HepG2 (cell line): ENCODE data around the gene EVA1A. TPM values are rescaled to one million over a fixed set of nuclear protein-coding genes. Genes with fewer than 3 reads are reported as not detected.

Experiments
- AHR ChIP-seq: IDR thresholded peaks from 2 replicates; pipeline ENCODE4 v1.6.1; 2018; ENCODE audit warnings: missing genetic modification reagents, missing compliant biosample characterization
- DPF2 ChIP-seq: sonication (generic); formaldehyde crosslinking; IDR thresholded peaks from 2 replicates; pipeline ENCODE4 v1.4.0; 2020; ENCODE audit warnings: mild to moderate bottlenecking, low read depth, missing genetic modification reagents, borderline replicate concordance
- ELF3 ChIP-seq: IDR thresholded peaks from 2 replicates; pipeline ENCODE4 v1.6.1; 2016; ENCODE audit warnings: missing genetic modification reagents, missing compliant biosample characterization
- FOXO4 ChIP-seq: sonication (generic); formaldehyde crosslinking; conservative IDR thresholded peaks from 2 replicates; pipeline ENCODE4 v1.8.1; 2023; ENCODE audit warnings: missing genetic modification reagents
- GFI1 ChIP-seq: sonication (generic); formaldehyde crosslinking; IDR thresholded peaks from 2 replicates; pipeline ENCODE4 v1.5.0; 2020; ENCODE audit warnings: missing genetic modification reagents, mild to moderate bottlenecking, borderline replicate concordance
- KLF16 ChIP-seq, 2 experiments: sonication (generic) in 1 of 2; formaldehyde crosslinking in 1 of 2; IDR thresholded peaks; 2 replicates each; pipeline versions ENCODE4 v1.6.1 to v1.8.0; 2016 to 2023; ENCODE audit warnings: missing genetic modification reagents in 2 of 2, missing compliant biosample characterization in 1 of 2
- MBNL3 ChIP-seq: fragments of 250-450 bp; sonication (Bioruptor Pico); conservative IDR thresholded peaks from 2 replicates; pipeline ENCODE4 v1.8.0; 2022; ENCODE audit warnings: mild to moderate bottlenecking, inconsistent platforms
- MYC ChIP-seq: sonication (generic); formaldehyde crosslinking; IDR thresholded peaks from 2 replicates; pipeline ENCODE4 v1.9.0; 2021; ENCODE audit warnings: missing genetic modification reagents, borderline replicate concordance
- NFRKB ChIP-seq: fragments of 450-650 bp; IDR thresholded peaks from 2 replicates; pipeline ENCODE4 v1.6.1; 2017
- NFYB ChIP-seq: sonication (generic); formaldehyde crosslinking; IDR thresholded peaks from 2 replicates; pipeline ENCODE4 v1.4.0; 2020; ENCODE audit warnings: missing genetic modification reagents
- PITX1 ChIP-seq: sonication (generic); formaldehyde crosslinking; IDR thresholded peaks from 2 replicates; pipeline ENCODE4 v1.5.1; 2020; ENCODE audit warnings: mild to moderate bottlenecking, missing genetic modification reagents
- RARG ChIP-seq: sonication (generic); formaldehyde crosslinking; IDR thresholded peaks from 2 replicates; pipeline ENCODE4 v1.4.0; 2020; ENCODE audit warnings: low read depth, mild to moderate bottlenecking, missing genetic modification reagents
- SALL1 ChIP-seq: sonication (generic); formaldehyde crosslinking; IDR thresholded peaks from 2 replicates; pipeline ENCODE4 v1.8.0; 2022; ENCODE audit warnings: mild to moderate bottlenecking, missing genetic modification reagents
- SIX4 ChIP-seq: sonication (generic); formaldehyde crosslinking; IDR thresholded peaks from 2 replicates; pipeline ENCODE4 v1.4.0; 2020; ENCODE audit warnings: missing genetic modification reagents
- SMAD9 ChIP-seq: sonication (generic); formaldehyde crosslinking; IDR thresholded peaks from 2 replicates; pipeline ENCODE4 v1.5.1; 2020; ENCODE audit warnings: mild to moderate bottlenecking, missing genetic modification reagents
- U2AF2 ChIP-seq: fragments of 200-400 bp; formaldehyde crosslinking; IDR thresholded peaks from 2 replicates; pipeline ENCODE4 v1.6.1; 2017; ENCODE audit warnings: low read depth, mild to moderate bottlenecking, low read length
- ZFP36 ChIP-seq: fragments of 150-350 bp; IDR thresholded peaks from 2 replicates; pipeline ENCODE4 v1.6.1; 2018; ENCODE audit warnings: borderline replicate concordance, low read length, low read depth; ENCODE audit not compliant: partially characterized antibody
- ZFP36L1 ChIP-seq: sonication (generic); formaldehyde crosslinking; IDR thresholded peaks from 2 replicates; pipeline ENCODE4 v1.8.0; 2022; ENCODE audit warnings: mild to moderate bottlenecking, missing genetic modification reagents, moderate library complexity
- ZNF12 ChIP-seq: sonication (generic); formaldehyde crosslinking; IDR thresholded peaks from 2 replicates; pipeline ENCODE4 v1.5.0; 2020; ENCODE audit warnings: missing genetic modification reagents
- ZNF205 ChIP-seq: IDR thresholded peaks from 2 replicates; pipeline ENCODE4 v1.6.1; 2018; ENCODE audit warnings: missing biosample characterization, missing genetic modification reagents
- ZNF558 ChIP-seq: sonication (generic); formaldehyde crosslinking; IDR thresholded peaks from 2 replicates; pipeline ENCODE4 v1.9.0; 2022; ENCODE audit warnings: mild to moderate bottlenecking, missing genetic modification reagents, borderline replicate concordance
- ZNF777 ChIP-seq: sonication (generic); formaldehyde crosslinking; IDR thresholded peaks from 2 replicates; pipeline ENCODE4 v1.4.0; 2020; ENCODE audit warnings: missing genetic modification reagents
- ZNF790 ChIP-seq: sonication (generic); formaldehyde crosslinking; IDR thresholded peaks from 2 replicates; pipeline ENCODE4 v1.8.0; 2022; ENCODE audit warnings: missing genetic modification reagents, mild to moderate bottlenecking, borderline replicate concordance
- ZNF816 ChIP-seq: sonication (generic); formaldehyde crosslinking; IDR thresholded peaks from 2 replicates; pipeline ENCODE4 v1.8.0; 2022; ENCODE audit warnings: missing genetic modification reagents, mild to moderate bottlenecking, borderline replicate concordance
- polyA plus RNA-seq, 8 experiments: library from polyadenylated mRNA; depleted of rRNA in 3 of 8; stranded (reverse) in 7 of 8; unstranded in 1 of 8; fragments of >200 nt; fragmentation: Illumina TruSeq in 4 of 8; extraction: Trizol in 4 of 8; gene quantifications; 2 replicates each; pipeline versions ENCODE4 v1.2.1 to v1.2.3, GENCODE V29; 2011 to 2016; ENCODE audit warnings: low read depth in 4 of 8, missing spikeins in 1 of 8, mixed read lengths in 1 of 8; ENCODE audit not compliant: insufficient read depth in 1 of 8
- total RNA-seq, 5 experiments: library from RNA; depleted of rRNA; stranded (reverse); fragments of >200 nt; fragmentation: Illumina TruSeq; extraction: Trizol; gene quantifications; 2 replicates each; pipeline ENCODE4 v1.2.3, GENCODE V29; 2016; ENCODE audit warnings: low read depth in 1 of 5
- TF ChIP-seq, protein P1 (sequence below): sonication (generic); formaldehyde crosslinking; IDR thresholded peaks from 2 replicates; pipeline ENCODE4 v1.4.0; 2020; ENCODE audit warnings: missing genetic modification reagents, mild to moderate bottlenecking, borderline replicate concordance
- TF ChIP-seq, protein P2 (sequence below): sonication (generic); formaldehyde crosslinking; IDR thresholded peaks from 2 replicates; pipeline ENCODE4 v1.5.0; 2020; ENCODE audit warnings: mild to moderate bottlenecking, missing genetic modification reagents, moderate library complexity
- TF ChIP-seq, protein P3 (sequence below): sonication (generic); formaldehyde crosslinking; IDR thresholded peaks from 2 replicates; pipeline ENCODE4 v1.8.1; 2023; ENCODE audit warnings: mild to moderate bottlenecking, moderate library complexity, missing genetic modification reagents

The EVA1A gene
- total and polyA plus RNA-seq, 2 of the 13 experiments (the other 11 are each of a cell fraction or from before 2014, with no cell fraction given), result 57.5 to 57.8 TPM

GRCh38 chr2:75521225-75521872 lies 39.4 kb downstream of the EVA1A start (continued):
- TF ChIP-seq, protein P1, sequence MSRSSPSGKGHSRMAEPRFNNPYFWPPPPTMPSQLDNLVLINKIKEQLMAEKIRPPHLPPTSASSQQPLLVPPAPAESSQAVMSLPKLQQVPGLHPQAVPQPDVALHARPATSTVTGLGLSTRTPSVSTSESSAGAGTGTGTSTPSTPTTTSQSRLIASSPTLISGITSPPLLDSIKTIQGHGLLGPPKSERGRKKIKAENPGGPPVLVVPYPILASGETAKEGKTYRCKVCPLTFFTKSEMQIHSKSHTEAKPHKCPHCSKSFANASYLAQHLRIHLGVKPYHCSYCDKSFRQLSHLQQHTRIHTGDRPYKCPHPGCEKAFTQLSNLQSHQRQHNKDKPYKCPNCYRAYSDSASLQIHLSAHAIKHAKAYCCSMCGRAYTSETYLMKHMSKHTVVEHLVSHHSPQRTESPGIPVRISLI (CRISPR knock-in tag), result no peak
- TF ChIP-seq ZFP36L1 (CRISPR knock-in tag), result peak; percentile 60; the same call in 1 of the 2 replicates
- TF ChIP-seq RARG (CRISPR knock-in tag), result peak; percentile 90; the same call in 1 of the 2 replicates
- peak; percentile 45; the same call in 1 of the 2 replicates for TF ChIP-seq ZNF12 (CRISPR knock-in tag)
- no peak for TF ChIP-seq MYC (CRISPR knock-in tag)
- TF ChIP-seq, protein P2, sequence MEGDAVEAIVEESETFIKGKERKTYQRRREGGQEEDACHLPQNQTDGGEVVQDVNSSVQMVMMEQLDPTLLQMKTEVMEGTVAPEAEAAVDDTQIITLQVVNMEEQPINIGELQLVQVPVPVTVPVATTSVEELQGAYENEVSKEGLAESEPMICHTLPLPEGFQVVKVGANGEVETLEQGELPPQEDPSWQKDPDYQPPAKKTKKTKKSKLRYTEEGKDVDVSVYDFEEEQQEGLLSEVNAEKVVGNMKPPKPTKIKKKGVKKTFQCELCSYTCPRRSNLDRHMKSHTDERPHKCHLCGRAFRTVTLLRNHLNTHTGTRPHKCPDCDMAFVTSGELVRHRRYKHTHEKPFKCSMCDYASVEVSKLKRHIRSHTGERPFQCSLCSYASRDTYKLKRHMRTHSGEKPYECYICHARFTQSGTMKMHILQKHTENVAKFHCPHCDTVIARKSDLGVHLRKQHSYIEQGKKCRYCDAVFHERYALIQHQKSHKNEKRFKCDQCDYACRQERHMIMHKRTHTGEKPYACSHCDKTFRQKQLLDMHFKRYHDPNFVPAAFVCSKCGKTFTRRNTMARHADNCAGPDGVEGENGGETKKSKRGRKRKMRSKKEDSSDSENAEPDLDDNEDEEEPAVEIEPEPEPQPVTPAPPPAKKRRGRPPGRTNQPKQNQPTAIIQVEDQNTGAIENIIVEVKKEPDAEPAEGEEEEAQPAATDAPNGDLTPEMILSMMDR, result no peak
- TF ChIP-seq U2AF2, result no peak
- TF ChIP-seq GFI1 (CRISPR knock-in tag), result peak; percentile 91
- peak; percentile 89 for TF ChIP-seq SIX4 (CRISPR knock-in tag)
- TF ChIP-seq NFRKB, result no peak
- TF ChIP-seq AHR (CRISPR knock-in tag), result no peak
- TF ChIP-seq ZNF816 (CRISPR knock-in tag), result 0 out of 2 replicates have a peak, but pooled peaks have one; percentile 23
- no peak; the same call in 1 of the 2 replicates for TF ChIP-seq ZNF777
- peak in 1 of 2 experiments; percentile 97; a peak in 2 of 4 replicates for TF ChIP-seq KLF16 (CRISPR knock-in tag; IDR thresholded peaks at IDR 0.05)
- no peak for TF ChIP-seq MBNL3 (CRISPR knock-in tag)
- peak; percentile 59; the same call in 1 of the 2 replicates for TF ChIP-seq ZNF205 (CRISPR knock-in tag)
- TF ChIP-seq PITX1 (CRISPR knock-in tag), result peak; percentile 92
- TF ChIP-seq SALL1 (CRISPR knock-in tag), result peak; percentile 92; the same call in 1 of the 2 replicates
- TF ChIP-seq ELF3 (CRISPR knock-in tag), result peak; percentile 98
- TF ChIP-seq, protein P3, sequence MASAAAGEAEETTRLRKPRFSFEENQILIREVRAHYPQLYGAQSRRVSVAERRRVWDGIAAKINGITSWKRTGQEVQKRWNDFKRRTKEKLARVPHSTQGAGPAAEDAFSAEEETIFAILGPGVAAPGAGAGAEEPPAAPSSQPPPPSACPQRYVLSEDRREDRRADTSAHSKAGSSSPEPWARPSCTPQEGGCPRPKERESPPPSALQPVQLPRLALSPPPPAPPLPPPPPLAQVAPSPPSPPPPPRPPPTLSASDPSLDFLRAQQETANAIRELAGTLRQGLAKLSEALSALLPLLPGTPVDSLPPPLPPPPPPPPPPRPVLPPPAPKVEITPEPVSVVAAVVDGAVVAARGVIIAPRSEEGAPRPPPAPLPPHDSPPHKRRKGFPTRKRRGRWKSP, result no peak; the same call in 1 of the 2 replicates
- no peak for TF ChIP-seq SMAD9
- no peak for TF ChIP-seq ZFP36
- TF ChIP-seq ZNF558 (CRISPR knock-in tag), result no peak
- TF ChIP-seq NFYB (CRISPR knock-in tag), result no peak
- TF ChIP-seq FOXO4, result no peak
- TF ChIP-seq DPF2 (CRISPR knock-in tag), result peak; percentile 95
- TF ChIP-seq ZNF790 (CRISPR knock-in tag), result no peak
